ENCODE data around the gene RIPPLY1.

RIPPLY1 gene, protein sequence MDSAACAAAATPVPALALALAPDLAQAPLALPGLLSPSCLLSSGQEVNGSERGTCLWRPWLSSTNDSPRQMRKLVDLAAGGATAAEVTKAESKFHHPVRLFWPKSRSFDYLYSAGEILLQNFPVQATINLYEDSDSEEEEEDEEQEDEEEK

DNA sequence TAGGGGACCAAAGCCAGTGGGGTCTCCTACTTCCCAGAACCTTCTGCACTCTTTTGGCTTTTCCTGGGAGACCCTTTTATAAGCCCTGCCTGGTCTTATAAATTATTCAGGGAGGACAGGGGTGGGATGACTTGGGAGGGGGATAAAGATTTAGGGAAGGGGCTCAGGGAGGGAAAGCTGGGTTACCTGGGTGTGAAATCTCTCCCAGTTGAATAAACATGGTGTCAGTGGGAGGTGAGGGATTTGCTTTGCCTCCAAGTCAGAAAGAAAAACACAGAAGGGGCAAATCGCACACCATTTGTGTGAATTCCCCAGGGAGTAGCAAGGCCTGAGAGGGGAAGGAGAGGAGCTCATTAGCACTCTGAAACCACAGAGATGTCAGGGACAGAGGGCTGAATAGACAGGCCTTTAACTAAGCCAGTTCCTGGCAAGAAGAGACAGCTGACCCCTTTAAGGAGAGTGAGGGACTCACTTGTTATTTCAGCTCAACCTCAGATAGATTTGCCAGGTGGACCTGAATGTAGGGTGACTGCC lies at the start of gene RIPPLY1:
RIPPLY1 (minus strand) TSS at position 51 of the 534 bp plus-strand sequence. CDS start 54 bp downstream, outside the sequence.
- DNase-seq = no peak

DNA sequence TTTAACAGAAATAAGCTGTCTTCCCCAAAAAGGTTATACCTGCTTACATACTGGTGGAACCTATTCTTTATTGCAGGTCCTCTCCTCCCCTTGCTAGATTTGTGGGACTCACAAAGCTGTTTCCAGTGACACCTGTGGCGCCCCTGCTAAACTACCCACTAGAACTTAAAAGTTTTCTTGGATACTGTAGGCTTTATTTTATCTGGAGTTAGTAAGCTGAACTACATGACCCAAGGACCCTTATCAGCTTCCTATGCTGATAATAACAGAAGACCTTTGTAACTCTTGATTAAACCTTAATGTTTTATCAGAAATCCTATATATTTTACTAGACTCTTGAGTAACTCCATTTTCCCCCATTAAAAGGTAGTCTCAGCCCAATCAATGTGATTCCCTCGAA lies 49.4 kb upstream of the RIPPLY1 start:
- no peak for DNase-seq

DNA sequence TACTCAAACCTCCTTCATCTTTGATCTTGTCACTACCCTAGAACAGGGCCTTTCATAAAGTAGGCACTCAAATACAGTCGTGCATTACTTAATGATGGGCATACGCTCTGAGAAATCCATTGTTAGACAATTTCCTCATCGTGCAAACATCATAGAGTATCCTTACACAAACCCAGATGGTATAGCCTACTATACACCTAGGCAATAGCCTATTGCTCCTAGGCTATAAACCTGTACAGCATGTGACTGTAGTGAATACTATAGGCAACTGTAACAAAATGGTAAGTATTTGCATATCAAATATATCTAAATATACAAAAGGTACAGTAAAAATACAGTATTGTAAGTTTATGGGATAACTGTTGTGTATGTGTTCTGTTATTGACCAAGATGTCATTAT lies 48.9 kb upstream of the RIPPLY1 start:
- DNase-seq = no peak

DNA sequence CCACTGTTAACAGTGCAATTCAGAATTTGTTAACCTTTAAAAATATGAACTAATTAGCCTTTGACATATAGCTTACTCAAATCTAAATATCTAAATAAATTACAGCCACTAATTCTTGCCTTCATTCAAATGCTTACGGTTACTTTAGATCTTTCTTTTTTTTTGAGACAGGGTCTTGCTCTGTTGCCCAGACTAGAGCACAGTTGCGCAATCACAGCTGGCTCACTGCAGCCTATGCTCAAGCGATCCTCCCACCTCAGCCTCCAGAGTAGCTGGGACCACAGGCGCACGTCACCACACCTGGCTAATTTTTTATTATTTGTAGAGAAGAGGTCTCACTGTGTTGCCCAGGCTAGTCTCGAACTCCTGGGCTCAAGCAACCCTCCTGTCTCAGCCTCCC lies 48.1 kb upstream of the RIPPLY1 start:
- no peak for DNase-seq

DNA sequence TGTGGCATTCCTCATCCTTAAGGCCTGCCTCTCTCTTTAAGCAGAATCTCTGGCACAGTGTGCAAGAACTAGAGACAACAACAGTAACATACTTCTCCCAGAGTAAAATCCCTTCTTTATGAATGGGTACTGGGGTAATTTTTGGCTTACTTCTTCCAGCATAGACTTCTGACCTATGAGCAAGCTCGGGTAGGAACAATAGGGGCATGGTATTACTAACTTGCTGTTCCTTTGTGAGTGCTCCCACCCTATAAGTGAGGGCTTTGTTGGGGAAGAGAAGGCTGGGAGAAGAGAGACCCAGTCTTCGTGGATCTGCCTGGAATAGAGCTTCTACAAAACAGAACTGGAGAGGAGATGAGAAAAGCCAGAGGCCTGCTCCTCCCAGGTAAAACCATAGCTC lies 47.2 kb upstream of the RIPPLY1 start:
- DNase-seq = no peak

DNA sequence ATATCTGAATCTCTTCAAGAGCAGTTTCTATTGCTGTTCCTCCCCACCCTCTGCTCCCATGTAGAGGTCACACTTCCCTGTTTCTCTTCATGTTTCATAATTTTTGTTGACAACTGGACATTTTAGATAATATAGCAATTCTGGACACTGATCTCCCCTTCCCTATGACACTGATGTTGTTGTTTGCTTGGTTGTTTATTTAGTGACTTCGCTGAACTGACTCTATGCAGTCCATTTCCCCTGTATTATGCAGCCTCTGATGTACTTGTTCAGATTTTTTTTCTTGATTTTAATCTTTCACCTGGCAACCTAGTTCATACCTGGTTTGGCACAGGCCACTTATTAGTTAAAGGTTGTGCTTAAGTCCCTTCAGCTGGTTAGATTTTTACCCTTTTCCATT lies 46.2 kb upstream of the RIPPLY1 start:
- no peak for DNase-seq

DNA sequence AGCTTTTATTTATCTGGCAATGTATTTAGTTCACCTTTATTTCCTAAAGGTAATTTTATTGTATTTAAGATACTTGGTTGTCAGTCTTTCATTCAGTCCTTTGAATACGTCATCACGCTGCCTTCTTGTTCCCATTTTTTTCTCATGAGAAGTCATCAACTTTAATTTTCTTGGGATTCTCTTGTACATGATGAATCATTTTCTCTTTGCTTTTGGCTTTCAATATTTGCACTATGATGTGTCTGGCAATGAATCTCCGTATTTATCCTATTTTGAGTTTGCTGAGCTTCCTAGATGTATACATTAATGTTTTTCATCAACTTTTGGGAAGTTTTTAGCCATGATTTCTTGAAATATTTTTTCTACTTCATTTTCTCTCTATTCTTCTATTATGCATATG lies 45.5 kb upstream of the RIPPLY1 start:
- DNase-seq = no peak

DNA sequence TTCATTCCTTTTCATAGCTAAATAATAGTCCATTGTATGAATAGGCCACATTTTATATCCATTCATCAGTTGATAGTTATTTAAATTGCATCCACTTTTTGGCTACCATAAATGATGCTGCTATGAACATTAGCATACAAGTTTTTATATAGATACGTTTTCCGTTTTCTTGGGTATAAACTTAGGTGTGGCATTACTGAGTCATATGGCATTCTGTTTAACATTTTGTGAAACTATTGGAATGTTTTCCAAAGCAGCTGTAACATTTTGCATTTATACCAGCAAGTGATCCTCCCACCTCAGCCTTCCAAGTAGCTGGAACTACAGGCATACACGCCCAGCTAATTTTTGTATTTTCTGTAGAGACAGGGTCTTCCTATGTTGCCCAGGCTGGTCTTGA lies 43.3 kb upstream of the RIPPLY1 start:
- DNase-seq = no peak

DNA sequence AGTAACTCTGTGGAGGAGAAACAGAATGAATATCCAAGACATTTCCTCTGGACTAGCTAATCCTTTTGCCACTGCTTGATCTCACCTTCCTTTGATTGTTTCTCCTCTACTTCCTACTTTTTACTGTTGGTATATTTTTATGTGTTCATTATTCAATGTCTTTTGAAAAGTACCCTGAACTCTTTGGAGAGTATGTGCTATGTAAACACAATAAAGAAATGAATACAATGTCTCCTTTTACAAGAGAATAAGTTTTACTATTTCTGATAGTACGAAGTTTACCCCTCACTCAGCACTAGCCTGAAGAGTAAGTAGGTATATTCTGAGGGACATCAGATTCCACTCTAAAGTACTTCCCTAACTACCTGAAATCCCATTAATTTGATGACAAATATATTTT lies 36.9 kb upstream of the RIPPLY1 start:
- no peak for DNase-seq

DNA sequence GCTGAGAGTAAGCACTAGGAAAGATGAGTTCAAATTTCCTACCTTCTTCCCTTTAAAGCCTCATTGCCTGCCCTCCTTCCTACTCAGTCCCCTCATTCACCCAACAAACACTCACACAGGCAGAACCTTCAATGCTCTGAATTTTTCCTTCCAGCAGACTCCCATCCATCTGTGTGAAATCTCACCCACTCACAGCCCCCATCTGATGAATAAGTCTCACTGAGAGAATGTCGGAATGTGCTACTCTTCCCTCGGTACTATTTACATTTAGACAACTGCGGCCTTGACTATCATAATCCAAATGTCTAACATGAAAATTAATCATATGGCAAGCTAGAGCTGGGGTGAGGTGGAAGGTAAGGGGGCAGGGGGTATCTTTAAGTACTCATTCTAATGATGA lies 36.4 kb upstream of the RIPPLY1 start:
- no peak for DNase-seq

DNA sequence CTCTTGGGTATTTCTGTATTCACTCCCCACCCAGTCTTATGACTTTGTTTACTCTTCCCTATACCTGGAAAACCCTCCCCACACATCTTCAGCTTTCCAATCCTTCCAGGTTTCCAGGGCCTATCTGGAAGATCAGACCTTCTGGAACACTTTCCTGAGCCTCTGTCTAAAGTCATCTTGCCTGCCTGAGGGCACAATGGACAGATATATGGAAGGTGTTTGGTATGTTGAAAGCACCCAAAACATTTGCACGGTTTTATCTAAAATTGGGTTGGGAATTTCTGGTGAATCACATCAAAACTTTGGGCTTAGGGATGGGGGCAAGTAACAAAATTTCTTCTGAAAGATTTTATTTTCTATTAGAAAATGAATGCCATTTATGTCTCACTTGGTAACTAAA lies 33.1 kb upstream of the RIPPLY1 start:
- no peak for DNase-seq

DNA sequence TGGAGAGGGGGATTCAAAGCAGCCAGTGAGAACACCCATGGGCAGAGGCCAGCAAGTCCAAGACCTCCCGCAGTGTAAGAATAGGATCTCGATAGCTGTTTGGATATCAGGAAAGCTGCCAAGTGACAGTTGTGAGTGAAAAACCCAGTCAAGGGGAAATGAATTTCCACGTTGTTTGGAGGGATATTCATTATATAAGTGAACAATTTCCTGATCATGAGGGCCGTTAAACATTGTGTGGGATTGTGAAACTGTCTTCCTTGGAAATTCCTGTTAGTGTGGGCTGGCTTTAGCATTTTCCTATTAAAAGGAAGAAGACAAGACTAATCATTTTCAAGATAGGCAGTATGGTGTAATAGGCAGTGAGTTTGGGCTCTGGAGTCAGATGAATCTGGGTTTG lies 32.0 kb upstream of the RIPPLY1 start:
- no peak for DNase-seq

DNA sequence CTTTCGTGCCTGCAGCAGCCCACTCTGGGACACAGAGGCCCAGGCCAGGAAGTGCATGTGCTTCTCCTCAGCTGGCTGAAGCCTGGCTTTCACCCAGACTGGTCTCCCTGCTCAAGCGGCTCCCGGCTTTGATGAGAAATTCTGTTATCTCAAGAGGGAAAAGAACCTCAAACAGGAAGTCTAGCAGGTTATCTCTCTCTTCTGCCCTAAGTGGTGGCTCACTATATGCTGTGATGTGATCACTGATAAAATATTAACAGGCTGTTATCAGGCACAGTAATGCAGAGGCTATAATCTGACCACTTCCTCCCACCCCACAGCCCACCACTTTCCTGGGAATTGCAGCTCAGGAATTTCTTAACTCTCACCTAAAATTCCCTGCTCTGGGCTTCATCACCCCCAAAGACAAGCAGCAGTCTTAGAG lies 30.4 kb upstream of the RIPPLY1 start:
- no peak for DNase-seq

DNA sequence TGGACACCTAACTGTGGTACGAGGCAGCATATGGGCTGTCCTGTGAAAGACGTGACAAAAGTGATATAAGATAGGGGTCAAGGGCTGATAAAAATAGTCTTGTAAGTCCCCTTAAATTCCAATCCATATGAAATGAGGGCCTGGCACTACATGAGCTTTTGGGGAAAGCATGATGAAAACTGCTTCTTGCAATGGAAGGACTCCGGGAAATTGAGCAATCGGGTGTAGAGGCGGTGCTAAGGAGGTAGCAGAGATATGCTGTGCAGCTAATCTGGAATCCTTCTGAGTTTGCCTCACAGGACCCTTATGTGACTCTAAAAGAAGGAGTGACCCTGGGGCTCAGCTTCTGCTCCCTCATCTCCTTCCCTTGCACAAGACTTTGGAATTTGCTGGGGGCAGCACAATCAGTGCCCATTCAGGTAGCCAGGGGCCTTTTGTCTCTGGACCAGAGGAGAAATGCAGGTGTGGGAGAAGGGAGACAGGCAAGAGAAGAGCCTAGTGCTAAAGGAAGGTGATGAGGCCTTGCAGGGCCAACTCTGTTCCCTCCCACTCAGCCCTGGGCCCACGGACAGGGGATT lies 29.9 kb upstream of the RIPPLY1 start:
- DNase-seq = no peak

DNA sequence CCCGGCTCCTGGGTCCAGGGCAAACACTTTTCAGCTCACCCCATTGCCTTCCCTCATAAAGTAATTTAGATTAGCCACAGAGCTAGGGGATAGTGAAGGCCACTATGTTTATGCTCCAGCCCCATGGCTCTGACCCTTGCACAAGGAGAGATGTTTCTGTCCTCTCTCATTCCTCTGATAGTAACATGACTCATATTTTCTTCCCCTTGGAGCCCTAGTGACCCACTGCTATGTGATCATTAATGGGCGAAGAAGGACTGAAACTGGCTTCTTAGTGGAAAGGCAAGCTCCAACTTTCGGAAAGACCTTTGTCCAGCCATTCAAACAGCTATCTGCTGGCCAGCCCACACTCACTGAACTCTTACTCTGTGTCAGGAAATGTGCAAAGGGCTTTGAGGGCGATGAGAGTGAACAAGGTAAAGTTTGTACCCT lies 29.4 kb upstream of the RIPPLY1 start:
- no peak for DNase-seq

DNA sequence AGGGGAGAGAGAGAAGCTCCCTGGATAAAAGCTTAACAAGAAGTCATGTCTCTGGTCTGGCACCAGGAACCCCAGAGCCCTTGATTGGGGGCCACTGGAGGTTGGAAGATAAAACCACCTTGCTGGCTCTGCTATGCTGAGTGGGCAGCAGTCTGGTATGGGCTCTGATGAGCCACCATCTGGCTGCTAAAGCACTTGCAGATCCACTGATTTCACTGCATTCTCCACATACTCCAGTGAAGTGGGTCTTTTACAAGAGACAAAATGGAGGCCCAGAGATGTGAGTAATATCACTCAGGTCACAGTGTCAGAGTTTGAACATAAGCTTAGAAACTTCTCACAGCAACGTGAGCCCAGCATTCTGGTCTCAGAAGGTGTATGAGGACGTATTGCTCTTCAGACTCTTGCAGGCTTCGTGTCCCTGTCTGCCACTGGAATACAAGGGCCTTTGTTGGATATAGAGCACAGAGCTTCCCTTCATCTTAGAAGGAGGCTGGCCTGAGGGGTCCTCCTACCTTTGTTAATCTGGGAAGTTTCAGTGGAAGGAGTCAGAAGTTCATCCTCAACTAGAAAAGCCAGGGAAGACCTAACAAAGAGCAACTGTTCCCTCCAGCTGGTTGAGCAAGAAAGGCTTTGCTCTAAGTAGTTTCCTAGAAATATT lies 28.8 kb upstream of the RIPPLY1 start:
- DNase-seq = no peak

DNA sequence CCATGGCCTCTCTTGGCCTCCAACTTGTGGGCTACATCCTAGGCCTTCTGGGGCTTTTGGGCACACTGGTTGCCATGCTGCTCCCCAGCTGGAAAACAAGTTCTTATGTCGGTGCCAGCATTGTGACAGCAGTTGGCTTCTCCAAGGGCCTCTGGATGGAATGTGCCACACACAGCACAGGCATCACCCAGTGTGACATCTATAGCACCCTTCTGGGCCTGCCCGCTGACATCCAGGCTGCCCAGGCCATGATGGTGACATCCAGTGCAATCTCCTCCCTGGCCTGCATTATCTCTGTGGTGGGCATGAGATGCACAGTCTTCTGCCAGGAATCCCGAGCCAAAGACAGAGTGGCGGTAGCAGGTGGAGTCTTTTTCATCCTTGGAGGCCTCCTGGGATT lies 25.1 kb upstream of the RIPPLY1 start:
- no peak for DNase-seq

DNA sequence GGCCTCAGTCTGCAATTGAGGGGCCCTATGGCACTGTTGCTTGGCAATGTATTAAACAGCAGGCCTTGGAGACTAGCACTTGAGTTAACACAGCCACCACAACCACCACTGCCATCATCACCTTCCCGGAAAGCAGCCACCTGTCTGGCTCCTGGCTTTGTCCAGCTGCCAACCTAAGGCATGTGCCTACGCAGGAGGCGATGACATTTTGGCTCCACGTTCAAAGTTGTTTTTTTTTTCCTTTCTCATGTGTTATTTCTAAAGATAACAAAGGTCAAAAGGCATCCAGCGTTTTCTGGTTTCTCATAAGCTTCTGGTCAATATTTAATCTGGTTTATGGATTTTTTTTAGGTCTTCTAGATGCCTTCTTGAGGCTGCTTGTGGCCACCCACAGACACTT lies 24.6 kb upstream of the RIPPLY1 start:
- no peak for DNase-seq

DNA sequence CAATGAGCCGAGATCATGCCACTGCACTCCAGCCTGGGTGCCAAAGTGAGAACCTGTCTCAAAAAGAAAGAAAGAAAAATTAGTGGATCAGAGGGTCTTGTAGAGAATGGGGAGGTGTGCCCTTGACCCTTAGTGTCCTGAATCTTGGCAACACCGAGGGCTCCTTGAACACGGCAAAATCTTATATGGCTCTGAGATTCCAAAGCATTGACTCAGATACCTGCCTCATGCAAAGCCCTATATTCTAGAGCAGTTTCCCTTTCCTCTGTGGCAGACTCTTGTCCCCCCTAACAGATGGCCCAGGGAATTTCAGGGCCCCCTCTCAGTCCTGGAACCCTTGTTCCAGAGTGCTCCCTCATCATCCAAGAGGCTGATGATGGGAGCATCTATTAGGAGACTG lies 23.9 kb upstream of the RIPPLY1 start:
- no peak for DNase-seq

DNA sequence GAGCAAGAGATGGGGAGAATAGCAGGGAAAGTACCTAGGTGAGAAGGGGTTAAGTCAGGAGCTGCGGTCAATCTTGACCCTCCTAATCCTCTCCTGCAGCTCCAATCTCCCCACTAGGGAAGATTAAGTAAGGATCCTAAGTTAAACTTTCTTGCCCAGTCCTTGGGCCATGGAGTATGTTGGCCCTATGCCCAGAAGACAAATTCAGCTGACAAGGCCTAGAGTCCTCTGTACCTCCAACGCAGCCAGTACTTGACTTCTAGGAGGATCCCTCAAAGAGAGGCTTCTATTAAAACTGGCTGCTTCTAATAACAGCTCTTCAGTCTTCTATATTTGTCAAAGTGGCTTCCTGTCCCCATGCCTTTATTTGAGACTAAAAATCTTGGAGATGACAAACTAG lies 18.5 kb upstream of the RIPPLY1 start:
- no peak for DNase-seq

DNA sequence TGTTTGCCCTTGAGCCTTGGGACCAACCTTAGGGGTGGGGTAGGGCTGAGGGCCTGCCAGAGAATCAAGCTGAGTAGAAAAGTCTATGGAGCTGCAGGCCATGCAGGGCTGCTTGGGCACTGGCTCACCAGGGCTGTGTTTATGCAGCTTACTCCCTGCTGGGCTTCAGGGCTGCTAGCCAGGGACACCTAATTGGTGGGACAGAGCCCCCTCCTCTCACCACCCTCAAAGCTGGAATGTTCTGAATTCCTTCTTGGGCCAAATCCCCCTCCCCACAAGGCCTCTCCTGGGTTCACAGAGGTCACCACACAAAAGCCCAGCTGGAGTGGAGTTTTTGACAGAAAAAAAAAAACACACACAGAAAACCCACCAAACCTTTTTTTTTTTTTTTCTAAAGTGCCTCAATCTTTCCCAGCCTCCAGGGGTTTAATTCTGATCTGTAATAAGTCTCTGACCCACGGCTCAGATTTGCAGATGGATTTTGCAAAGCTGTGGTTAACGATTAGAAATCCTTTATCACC lies 16.9 kb upstream of the RIPPLY1 start, which contains the start of gene CLDN2:
CLDN2 (plus strand) TSS at position 471 of the 521 bp plus-strand sequence. CDS start 7,827 bp downstream, outside the sequence.
- no peak for DNase-seq

DNA sequence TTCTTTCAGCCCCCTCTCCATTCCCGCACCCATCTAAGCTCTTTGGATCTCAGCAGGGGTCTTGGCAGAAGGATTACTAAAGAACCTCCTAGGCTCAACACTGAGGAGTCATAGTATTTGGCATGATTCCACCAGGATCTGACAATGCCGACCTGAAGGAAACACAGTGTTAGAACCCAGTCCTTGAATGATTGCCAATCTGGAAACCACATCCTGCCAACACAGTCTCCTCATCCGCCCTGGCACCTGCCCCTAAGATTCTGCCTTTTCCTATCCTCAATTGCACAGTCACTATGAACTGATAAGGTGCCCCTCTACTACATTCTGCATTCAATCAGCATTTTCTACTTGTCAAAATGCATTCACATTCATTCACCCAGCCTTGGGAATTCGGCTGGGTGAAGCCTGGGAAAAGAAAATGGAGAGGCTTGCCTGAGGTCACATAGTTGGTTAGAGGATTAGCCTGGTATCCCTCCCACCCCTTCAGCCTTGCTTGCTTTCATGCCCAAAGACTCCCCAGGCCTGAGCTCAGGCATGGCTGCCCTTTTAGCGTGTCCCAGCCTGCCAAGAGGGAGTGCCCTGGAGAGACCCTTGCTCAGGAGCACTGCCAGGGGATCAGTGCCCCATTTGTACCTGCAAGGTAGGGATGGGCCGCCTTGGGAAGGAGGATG lies 14.8 kb upstream of the RIPPLY1 start:
- no peak for DNase-seq

DNA sequence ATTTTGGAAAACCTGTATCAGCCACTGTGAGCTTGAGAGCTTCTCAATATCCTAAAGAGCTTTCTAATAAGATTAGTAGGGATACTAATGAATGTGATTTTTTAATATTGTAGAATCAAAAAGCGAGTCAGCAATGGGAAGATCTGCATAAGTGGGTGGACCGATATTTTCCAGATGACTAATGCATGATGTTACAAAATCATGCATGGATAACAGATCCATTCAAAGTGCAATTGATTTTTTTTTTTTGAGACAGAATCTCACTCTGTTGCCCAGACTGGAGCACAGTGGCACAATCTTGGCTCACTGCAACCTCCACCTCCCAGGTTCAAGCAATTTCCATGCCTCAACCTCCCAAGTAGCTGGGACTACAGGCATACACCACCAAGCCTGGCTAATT lies 9.7 kb upstream of the RIPPLY1 start:
- DNase-seq = no peak

DNA sequence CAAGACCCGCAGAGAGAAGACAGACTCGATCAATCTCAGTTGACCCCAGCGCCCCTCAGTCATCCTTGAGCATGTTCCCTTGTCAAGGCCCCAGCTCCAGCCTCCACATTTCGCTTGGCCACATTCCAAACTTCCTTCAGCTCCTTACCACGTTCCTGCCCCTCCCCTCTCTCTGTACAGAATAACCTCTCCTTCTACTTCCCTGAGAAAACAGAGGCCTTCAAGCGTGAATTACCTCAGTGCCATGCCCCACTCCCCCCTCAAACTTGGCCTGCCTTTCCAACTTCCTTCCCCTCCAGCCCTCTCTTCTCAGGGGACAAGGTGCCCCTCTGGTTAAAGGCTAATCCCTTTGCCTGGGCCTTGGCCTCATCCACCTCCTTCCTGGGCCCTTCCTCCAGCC lies 3.2 kb upstream of the RIPPLY1 start:
- DNase-seq = no peak

All from stimulated activated naive CD4-positive, alpha-beta T cell treated with Interleukin-2 at 50 U/mL for 16 hours (primary cell).